ENCODE data around the gene CFAP251.
A peak's percentile ranks its signal among the peaks of the same experiment; 100 is the strongest.
"Not testable (repeated sequence)": the region's sequence is repeated elsewhere in the genome, so short reads cannot be mapped to it uniquely, and the experiment has no call there.

CFAP251 gene

DNA sequence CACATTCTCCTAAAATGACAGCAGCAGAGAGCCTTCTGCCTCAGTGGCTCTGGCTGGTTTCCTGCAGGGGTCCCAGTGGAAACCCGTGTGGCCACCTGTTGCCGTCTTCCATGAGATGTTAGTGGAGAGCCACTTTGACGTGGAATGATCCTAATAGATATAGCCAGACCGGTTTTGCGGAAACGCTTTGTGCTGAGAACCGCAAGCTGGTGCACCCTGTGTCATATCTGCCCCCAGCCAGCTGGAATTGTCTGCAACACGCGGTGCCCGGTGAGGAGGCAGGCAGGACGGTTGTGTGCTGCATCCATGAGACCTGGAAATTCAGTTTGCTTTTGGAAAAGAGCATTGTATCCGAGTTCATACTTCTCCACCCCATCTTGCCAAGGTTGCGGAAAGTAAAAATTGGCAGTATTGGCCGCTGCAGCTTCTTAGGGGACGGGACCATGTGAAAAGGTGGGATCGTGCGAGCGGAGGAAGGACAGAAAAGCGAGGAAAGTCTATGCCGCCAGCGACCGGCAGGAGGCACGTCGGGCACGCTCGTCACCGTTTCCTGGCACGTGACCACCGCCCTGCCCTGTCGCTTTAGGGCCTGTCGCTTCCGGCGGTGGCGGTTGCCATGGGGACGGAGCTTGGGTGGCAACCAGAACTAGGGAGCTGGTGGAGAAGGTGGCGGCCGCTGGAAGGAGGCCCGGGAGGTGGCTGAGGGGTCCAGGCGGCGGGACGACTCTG, at the start of gene CFAP251:
Gene CFAP251 (plus strand): TSS at position 643 of the 729 bp plus-strand sequence. CDS start 2,714 bp downstream, outside the sequence.
- Histone ChIP-seq H3K4me1 (ENCODE audit: control insufficient read depth, low read depth, low read length) (no peaks in the 10 kb centered on the region), H3K9me3 (ENCODE audit: control insufficient read depth, low read depth, low read length) (no peaks in the 10 kb centered on the region), H3K36me3 (ENCODE audit: control insufficient read depth, low read depth, low read length) (peaks cover 6% of the 10 kb centered on the region), H3K9ac (ENCODE audit: low read length) (no peak within 1 kb of the TSS), H3K27ac (ENCODE audit: low read length) (no peak within 1 kb of the TSS), H3K4me3 (ENCODE audit: low read length) (peak within 1 kb of the TSS; percentile 53), H3K27me3 (ENCODE audit: control insufficient read depth, insufficient read depth, low read length) (no peaks in the 10 kb centered on the region)

DNA sequence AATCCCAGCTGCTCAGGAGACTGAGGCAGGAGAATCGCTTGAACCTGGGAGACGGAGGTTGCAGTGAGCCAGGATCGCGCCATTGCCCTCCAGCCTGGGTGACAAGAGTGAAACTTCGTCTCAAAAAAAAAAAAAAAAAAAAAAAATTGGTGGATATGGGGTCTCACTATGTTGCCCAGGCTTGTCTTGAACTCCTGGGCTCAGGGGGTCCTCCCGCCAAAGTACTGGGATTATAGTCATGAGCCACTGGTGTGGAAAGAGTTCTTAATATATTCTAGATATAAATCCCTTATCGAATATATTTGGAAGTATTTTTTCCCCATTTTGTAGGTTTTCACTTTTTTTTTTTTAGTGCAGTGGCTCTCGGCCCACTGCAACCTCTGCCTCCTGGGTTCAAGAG, 49.2 kb upstream of the CFAP251 start:
- not testable (repeated sequence) for H3K27ac ChIP-seq (ENCODE audit: low read length); H3K36me3 ChIP-seq (ENCODE audit: control insufficient read depth, low read depth, low read length); H3K4me1 ChIP-seq (ENCODE audit: control insufficient read depth, low read depth, low read length); H3K9me3 ChIP-seq (ENCODE audit: control insufficient read depth, low read depth, low read length); H3K4me3 ChIP-seq (ENCODE audit: low read length); H3K9ac ChIP-seq (ENCODE audit: low read length); H3K27me3 ChIP-seq (ENCODE audit: control insufficient read depth, insufficient read depth, low read length)

DNA sequence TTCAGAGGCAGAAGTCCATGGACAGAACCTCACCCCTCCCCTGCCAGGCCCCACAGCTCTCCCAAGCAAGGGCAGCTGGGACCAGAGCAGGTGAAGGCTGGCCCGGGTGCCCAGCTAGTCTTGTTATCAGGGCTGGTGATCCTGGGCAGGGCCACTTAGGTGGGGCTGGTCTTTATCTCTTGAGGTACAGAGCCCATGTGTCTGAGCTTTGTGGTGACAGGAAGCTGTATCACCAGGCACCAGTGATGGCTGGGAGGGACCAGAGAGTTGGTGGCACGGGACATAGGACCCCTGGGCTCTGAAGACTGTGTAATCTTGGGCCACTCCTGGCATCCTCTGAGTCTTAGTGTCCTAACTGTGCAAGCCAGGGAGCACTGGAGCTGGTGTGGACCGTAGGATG, 46.9 kb upstream of the CFAP251 start:
- H3K9ac ChIP-seq (ENCODE audit: low read length): no peak overlapping the region
- H3K4me3 ChIP-seq (ENCODE audit: low read length): no peak overlapping the region
- no peaks in the 10 kb centered on the region for H3K4me1 ChIP-seq (ENCODE audit: control insufficient read depth, low read depth, low read length)
- no peaks in the 10 kb centered on the region for H3K9me3 ChIP-seq (ENCODE audit: control insufficient read depth, low read depth, low read length)
- H3K27ac ChIP-seq (ENCODE audit: low read length): no peak overlapping the region
- no peaks in the 10 kb centered on the region for H3K36me3 ChIP-seq (ENCODE audit: control insufficient read depth, low read depth, low read length)
- H3K27me3 ChIP-seq (ENCODE audit: control insufficient read depth, insufficient read depth, low read length): no peaks in the 10 kb centered on the region

DNA sequence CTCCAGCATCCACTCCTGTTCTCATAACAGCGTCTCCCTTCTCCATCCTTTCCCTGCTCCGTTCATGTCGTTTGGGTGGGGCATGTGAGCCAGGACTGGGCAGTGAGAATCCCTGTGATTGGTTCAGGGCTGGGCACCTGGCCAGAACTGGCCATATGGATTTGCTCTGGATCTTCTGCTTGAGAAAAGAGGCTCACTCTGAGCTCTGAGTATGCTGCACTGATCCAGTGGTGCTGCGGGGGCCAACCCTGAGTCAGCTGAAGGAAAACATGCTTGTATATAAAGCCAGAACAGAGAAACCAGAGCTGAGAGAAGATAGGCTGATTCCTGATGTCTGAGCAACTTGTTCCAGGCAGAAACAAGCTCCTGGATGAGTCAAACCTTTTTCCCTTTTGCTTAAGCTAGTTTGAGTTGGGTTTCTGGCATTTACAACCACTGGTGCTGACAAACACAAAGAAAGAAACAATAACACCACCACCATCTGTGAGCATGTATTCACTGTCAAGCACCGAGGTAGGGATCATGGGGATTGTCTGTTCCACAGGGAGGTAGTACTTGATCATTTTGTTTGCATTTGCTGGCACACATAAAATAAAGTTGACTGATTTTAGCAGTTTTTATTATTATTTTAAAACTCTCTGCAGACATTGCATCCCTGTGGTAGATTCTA, 45.7 kb upstream of the CFAP251 start:
- no peaks in the 10 kb centered on the region for H3K27me3 ChIP-seq (ENCODE audit: control insufficient read depth, insufficient read depth, low read length)
- H3K9ac ChIP-seq (ENCODE audit: low read length): no peak overlapping the region
- no peaks in the 10 kb centered on the region for H3K9me3 ChIP-seq (ENCODE audit: control insufficient read depth, low read depth, low read length)
- H3K4me3 ChIP-seq (ENCODE audit: low read length): no peak overlapping the region
- H3K4me1 ChIP-seq (ENCODE audit: control insufficient read depth, low read depth, low read length): no peaks in the 10 kb centered on the region
- no peak overlapping the region for H3K27ac ChIP-seq (ENCODE audit: low read length)
- H3K36me3 ChIP-seq (ENCODE audit: control insufficient read depth, low read depth, low read length): no peaks in the 10 kb centered on the region

DNA sequence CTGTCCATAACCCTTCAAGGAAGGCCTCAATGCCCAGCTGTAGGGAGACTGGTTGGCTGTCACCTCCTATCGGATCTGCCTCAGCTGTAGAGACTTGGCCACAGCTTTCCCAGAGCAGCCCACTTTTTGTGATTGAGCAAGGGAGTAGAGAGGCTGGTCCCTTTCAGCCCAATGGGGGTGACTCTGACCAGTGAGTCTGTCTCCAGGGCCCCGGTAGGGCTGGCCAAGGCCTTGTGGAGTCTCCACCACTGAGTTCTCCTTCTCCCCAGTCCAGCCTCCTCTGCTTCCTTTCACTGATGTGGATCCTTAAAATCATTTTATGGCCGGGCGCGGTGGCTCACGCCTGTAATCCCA, 45.2 kb upstream of the CFAP251 start:
- H3K9ac ChIP-seq (ENCODE audit: low read length): no peak overlapping the region
- no peak overlapping the region for H3K27ac ChIP-seq (ENCODE audit: low read length)
- H3K36me3 ChIP-seq (ENCODE audit: control insufficient read depth, low read depth, low read length): no peaks in the 10 kb centered on the region

GRCh38 chr12:121874071-121874470, 44.3 kb upstream of the CFAP251 start:
- Histone ChIP-seq H3K4me3 (ENCODE audit: low read length) (no peak overlapping the region), H3K27me3 (ENCODE audit: control insufficient read depth, insufficient read depth, low read length) (no peaks in the 10 kb centered on the region), H3K9ac (ENCODE audit: low read length) (no peak overlapping the region), H3K27ac (ENCODE audit: low read length) (no peak overlapping the region), H3K9me3 (ENCODE audit: control insufficient read depth, low read depth, low read length) (no peaks in the 10 kb centered on the region), H3K4me1 (ENCODE audit: control insufficient read depth, low read depth, low read length) (no peaks in the 10 kb centered on the region), H3K36me3 (ENCODE audit: control insufficient read depth, low read depth, low read length) (no peaks in the 10 kb centered on the region)

More for the DNA sequence above, 45.2 kb upstream of the CFAP251 start:
- Histone ChIP-seq H3K4me1 (ENCODE audit: control insufficient read depth, low read depth, low read length) (no peaks in the 10 kb centered on the region), H3K9me3 (ENCODE audit: control insufficient read depth, low read depth, low read length) (no peaks in the 10 kb centered on the region), H3K4me3 (ENCODE audit: low read length) (no peak overlapping the region), H3K27me3 (ENCODE audit: control insufficient read depth, insufficient read depth, low read length) (no peaks in the 10 kb centered on the region)

GRCh38 chr12:121875582-121875981, 42.8 kb upstream of the CFAP251 start:
- Histone ChIP-seq H3K9me3 (ENCODE audit: control insufficient read depth, low read depth, low read length) (no peaks in the 10 kb centered on the region), H3K4me3 (ENCODE audit: low read length) (no peak overlapping the region), H3K9ac (ENCODE audit: low read length) (no peak overlapping the region), H3K36me3 (ENCODE audit: control insufficient read depth, low read depth, low read length) (no peaks in the 10 kb centered on the region), H3K27ac (ENCODE audit: low read length) (no peak overlapping the region), H3K27me3 (ENCODE audit: control insufficient read depth, insufficient read depth, low read length) (no peaks in the 10 kb centered on the region), H3K4me1 (ENCODE audit: control insufficient read depth, low read depth, low read length) (no peaks in the 10 kb centered on the region)

DNA sequence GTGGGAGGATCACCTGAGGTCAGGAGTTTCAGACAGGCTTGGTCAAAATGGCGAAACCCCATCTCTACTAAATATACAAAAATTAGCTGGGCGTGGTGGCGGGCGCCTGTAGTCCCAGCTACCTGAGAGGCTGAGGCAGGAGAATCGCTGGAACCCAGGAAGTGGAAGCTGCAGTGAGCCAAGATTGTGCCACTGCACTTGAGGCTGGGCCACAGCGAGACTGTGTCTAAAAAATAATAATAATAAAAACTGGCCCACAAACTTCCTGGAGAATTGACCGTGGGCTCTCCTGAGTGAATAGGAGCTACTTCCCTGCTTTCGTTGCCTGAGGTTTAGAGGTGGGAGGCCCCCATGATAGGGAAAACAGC, 42.3 kb upstream of the CFAP251 start:
- not testable (repeated sequence) for H3K27me3 ChIP-seq (ENCODE audit: control insufficient read depth, insufficient read depth, low read length); H3K27ac ChIP-seq (ENCODE audit: low read length); H3K4me3 ChIP-seq (ENCODE audit: low read length); H3K9ac ChIP-seq (ENCODE audit: low read length); H3K9me3 ChIP-seq (ENCODE audit: control insufficient read depth, low read depth, low read length); H3K4me1 ChIP-seq (ENCODE audit: control insufficient read depth, low read depth, low read length); H3K36me3 ChIP-seq (ENCODE audit: control insufficient read depth, low read depth, low read length)

DNA sequence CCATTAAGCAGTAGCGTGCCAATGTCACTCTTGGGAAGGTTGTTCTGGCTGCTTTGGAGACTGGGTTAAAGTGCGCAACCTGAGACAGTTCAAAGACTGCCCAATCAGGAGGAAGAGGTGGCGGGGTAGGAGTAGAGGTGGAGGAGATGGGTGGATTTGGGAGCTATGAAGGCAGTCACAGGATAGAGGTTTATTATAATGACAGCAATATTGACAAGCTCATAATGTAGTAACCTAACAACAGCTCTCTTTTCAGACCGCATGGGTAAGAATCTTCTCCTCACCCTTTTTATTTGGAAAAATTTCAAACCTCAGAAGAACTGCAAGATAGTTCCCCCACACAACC, 35.1 kb upstream of the CFAP251 start:
- Histone ChIP-seq H3K27ac (ENCODE audit: low read length) (no peak overlapping the region), H3K9ac (ENCODE audit: low read length) (no peak overlapping the region), H3K4me3 (ENCODE audit: low read length) (no peak overlapping the region), H3K4me1 (ENCODE audit: control insufficient read depth, low read depth, low read length) (peaks cover 3% of the 10 kb centered on the region), H3K27me3 (ENCODE audit: control insufficient read depth, insufficient read depth, low read length) (peaks cover 10% of the 10 kb centered on the region), H3K36me3 (ENCODE audit: control insufficient read depth, low read depth, low read length) (no peaks in the 10 kb centered on the region), H3K9me3 (ENCODE audit: control insufficient read depth, low read depth, low read length) (no peaks in the 10 kb centered on the region)

GRCh38 chr12:121885129-121885528, 33.3 kb upstream of the CFAP251 start:
- not testable (repeated sequence) for H3K27ac ChIP-seq (ENCODE audit: low read length); H3K36me3 ChIP-seq (ENCODE audit: control insufficient read depth, low read depth, low read length); H3K9ac ChIP-seq (ENCODE audit: low read length)

DNA sequence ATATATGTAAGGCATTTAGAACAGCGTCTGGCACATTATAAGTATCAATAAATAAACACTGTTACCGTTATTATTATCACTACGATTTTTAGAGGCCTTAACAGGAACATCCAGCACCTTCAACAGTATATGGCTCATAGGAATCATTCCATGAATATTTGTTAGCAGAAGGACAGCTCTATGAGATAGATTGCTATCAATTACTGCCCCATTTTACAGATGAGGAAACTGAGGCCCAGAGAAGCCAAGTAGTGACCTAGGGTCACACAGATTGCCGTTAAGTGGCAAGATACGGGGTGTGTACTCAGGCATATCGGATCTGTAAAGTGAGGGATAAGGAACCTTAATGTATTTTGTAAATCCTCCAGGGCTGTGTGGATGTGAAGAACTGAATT, 30.3 kb upstream of the CFAP251 start:
- Histone ChIP-seq H3K4me1 (ENCODE audit: control insufficient read depth, low read depth, low read length) (peaks cover 3% of the 10 kb centered on the region), H3K4me3 (ENCODE audit: low read length) (peak overlapping the region; percentile 74), H3K36me3 (ENCODE audit: control insufficient read depth, low read depth, low read length) (no peaks in the 10 kb centered on the region), H3K27me3 (ENCODE audit: control insufficient read depth, insufficient read depth, low read length) (peaks cover 10% of the 10 kb centered on the region), H3K9ac (ENCODE audit: low read length) (no peak overlapping the region), H3K27ac (ENCODE audit: low read length) (no peak overlapping the region), H3K9me3 (ENCODE audit: control insufficient read depth, low read depth, low read length) (no peaks in the 10 kb centered on the region)

More at GRCh38 chr12:121885129-121885528, 33.3 kb upstream of the CFAP251 start:
- H3K27me3 ChIP-seq (ENCODE audit: control insufficient read depth, insufficient read depth, low read length); H3K4me3 ChIP-seq (ENCODE audit: low read length); H3K9me3 ChIP-seq (ENCODE audit: control insufficient read depth, low read depth, low read length); H3K4me1 ChIP-seq (ENCODE audit: control insufficient read depth, low read depth, low read length): not testable (repeated sequence)
